ENCODE results near the gene ATP11B. TPM values are rescaled to one million over a fixed set of nuclear protein-coding genes. Genes with fewer than 3 reads are reported as not detected.

Gene ATP11B
- total RNA-seq, 1 donor from 2014 or later = 42.8 TPM

DNA sequence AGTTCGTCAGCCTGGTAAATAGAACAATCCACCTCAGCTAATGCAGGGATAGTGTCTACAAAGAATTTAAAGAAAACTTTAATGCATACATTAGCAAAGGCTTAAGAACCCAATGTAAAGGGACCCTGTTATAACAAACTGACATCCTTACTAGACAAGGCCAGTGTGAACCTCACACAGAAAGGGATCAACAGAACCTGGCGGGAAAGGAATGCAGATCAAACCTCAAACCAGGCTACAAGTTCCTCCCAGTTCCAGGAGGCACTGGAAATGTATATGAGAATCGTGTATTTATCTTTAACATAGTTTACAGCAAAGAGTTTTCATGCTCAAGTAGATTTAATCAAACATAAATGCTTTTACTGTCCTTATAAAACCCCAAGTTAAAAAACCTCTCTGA, 37.6 kb upstream of the ATP11B start:
- H3K4me3 ChIP-seq (ENCODE audit: insufficient read depth, low read depth, low read length) = no peak overlapping the region
- H3K4me1 Mint-ChIP-seq (ENCODE audit: low read depth, unreplicated experiment) = peaks cover 12% of the 10 kb centered on the region
- no peaks in the 10 kb centered on the region for H3K9me3 ChIP-seq (ENCODE audit: insufficient read depth, low read depth, low read length)
- no peaks in the 10 kb centered on the region for H3K9me3 Mint-ChIP-seq (ENCODE audit: unreplicated experiment)
- no peak overlapping the region for H3K27ac Mint-ChIP-seq (ENCODE audit: unreplicated experiment)
- H3K4me3 Mint-ChIP-seq (ENCODE audit: unreplicated experiment) = no peak overlapping the region
- H3K27me3 Mint-ChIP-seq (ENCODE audit: low read depth, unreplicated experiment) = no peaks in the 10 kb centered on the region
- H3K36me3 Mint-ChIP-seq (ENCODE audit: low read depth, unreplicated experiment) = no peaks in the 10 kb centered on the region
- H4K20me1 ChIP-seq (ENCODE audit: insufficient read depth, low read length) = no peaks in the 10 kb centered on the region
- H3K27me3 ChIP-seq (ENCODE audit: insufficient read depth, low read length) = no peaks in the 10 kb centered on the region
- H3K9ac ChIP-seq (ENCODE audit: low read length) = no peak overlapping the region
- no peaks in the 10 kb centered on the region for H3K36me3 ChIP-seq (ENCODE audit: insufficient read depth, low read length)
- DNase-seq (ENCODE audit: low read depth) (no peak), FAIRE-seq (no peak)
- H3K27ac ChIP-seq (ENCODE audit: low read depth, low read length) = peak overlapping the region; percentile 0
- no peak overlapping the region for H2AFZ ChIP-seq (ENCODE audit: low read depth, low read length)
- peaks cover 12% of the 10 kb centered on the region for H3K4me1 ChIP-seq (ENCODE audit: insufficient read depth, low read length)
- no peak for TF ChIP-seq EZH2 (IDR thresholded peaks at IDR 0.05; ENCODE audit: insufficient read depth, low read length)
- TF ChIP-seq, protein P1, sequence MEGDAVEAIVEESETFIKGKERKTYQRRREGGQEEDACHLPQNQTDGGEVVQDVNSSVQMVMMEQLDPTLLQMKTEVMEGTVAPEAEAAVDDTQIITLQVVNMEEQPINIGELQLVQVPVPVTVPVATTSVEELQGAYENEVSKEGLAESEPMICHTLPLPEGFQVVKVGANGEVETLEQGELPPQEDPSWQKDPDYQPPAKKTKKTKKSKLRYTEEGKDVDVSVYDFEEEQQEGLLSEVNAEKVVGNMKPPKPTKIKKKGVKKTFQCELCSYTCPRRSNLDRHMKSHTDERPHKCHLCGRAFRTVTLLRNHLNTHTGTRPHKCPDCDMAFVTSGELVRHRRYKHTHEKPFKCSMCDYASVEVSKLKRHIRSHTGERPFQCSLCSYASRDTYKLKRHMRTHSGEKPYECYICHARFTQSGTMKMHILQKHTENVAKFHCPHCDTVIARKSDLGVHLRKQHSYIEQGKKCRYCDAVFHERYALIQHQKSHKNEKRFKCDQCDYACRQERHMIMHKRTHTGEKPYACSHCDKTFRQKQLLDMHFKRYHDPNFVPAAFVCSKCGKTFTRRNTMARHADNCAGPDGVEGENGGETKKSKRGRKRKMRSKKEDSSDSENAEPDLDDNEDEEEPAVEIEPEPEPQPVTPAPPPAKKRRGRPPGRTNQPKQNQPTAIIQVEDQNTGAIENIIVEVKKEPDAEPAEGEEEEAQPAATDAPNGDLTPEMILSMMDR (IDR thresholded peaks at IDR 0.05; ENCODE audit: insufficient read depth, low read depth, low read length) = no peak
- no peaks in the 10 kb centered on the region for H3K79me2 ChIP-seq (ENCODE audit: insufficient read depth, low read length)
- peak overlapping the region; percentile 52 for H3K4me2 ChIP-seq (ENCODE audit: low read length)

DNA sequence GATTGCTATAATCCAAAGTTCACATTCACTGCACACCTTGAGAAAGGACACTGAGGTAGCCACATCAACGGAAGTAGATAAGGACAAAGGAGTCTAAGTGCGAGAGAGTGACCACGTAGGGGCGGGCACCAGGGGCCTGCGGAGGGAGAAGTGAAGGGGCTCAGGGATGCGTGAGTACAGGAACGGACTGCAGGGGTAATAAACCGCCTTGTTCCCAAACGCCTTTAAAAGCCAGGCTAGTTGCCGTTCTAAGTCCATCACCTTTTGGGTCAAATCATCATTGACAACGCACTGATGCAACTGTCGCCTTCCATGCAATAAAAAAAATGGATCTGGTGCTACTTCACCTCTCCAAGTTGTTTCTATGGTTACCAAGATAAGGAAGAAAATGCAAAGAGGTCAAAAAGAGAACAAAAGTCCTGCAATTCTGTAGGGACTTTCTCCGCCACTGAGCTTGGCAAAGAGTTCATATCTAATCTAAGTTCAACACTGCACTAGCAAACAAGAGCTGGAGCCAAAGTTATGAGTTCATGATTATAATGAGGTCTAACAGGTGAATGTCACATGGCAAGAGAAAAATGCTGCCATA, 32.6 kb upstream of the ATP11B start:
- no peak overlapping the region for H3K9ac ChIP-seq (ENCODE audit: low read length)
- H3K4me1 ChIP-seq (ENCODE audit: insufficient read depth, low read length) = peaks cover 1% of the 10 kb centered on the region
- Mint-ChIP-seq H3K4me3 (ENCODE audit: unreplicated experiment) (no peak overlapping the region), H3K27ac (ENCODE audit: unreplicated experiment) (no peak overlapping the region), H3K4me1 (ENCODE audit: low read depth, unreplicated experiment) (peaks cover under 1% of the 10 kb centered on the region), H3K36me3 (ENCODE audit: low read depth, unreplicated experiment) (no peaks in the 10 kb centered on the region), H3K27me3 (ENCODE audit: low read depth, unreplicated experiment) (no peaks in the 10 kb centered on the region), H3K9me3 (ENCODE audit: unreplicated experiment) (no peaks in the 10 kb centered on the region)
- H3K4me3 ChIP-seq (ENCODE audit: insufficient read depth, low read depth, low read length) = no peak overlapping the region
- H3K79me2 ChIP-seq (ENCODE audit: insufficient read depth, low read length) = no peaks in the 10 kb centered on the region
- TF ChIP-seq, protein P1 (IDR thresholded peaks at IDR 0.05; ENCODE audit: insufficient read depth, low read depth, low read length) = no peak
- no peak for TF ChIP-seq EZH2 (IDR thresholded peaks at IDR 0.05; ENCODE audit: insufficient read depth, low read length)
- no peak for DNase-seq (ENCODE audit: low read depth)
- H3K4me2 ChIP-seq (ENCODE audit: low read length) = no peak overlapping the region
- no peak overlapping the region for H2AFZ ChIP-seq (ENCODE audit: low read depth, low read length)
- H3K36me3 ChIP-seq (ENCODE audit: insufficient read depth, low read length) = no peaks in the 10 kb centered on the region
- no peaks in the 10 kb centered on the region for H3K27me3 ChIP-seq (ENCODE audit: insufficient read depth, low read length)
- H4K20me1 ChIP-seq (ENCODE audit: insufficient read depth, low read length) = no peaks in the 10 kb centered on the region
- H3K27ac ChIP-seq (ENCODE audit: low read depth, low read length) = no peak overlapping the region
- FAIRE-seq = no peak
- H3K9me3 ChIP-seq (ENCODE audit: insufficient read depth, low read depth, low read length) = no peaks in the 10 kb centered on the region

DNA sequence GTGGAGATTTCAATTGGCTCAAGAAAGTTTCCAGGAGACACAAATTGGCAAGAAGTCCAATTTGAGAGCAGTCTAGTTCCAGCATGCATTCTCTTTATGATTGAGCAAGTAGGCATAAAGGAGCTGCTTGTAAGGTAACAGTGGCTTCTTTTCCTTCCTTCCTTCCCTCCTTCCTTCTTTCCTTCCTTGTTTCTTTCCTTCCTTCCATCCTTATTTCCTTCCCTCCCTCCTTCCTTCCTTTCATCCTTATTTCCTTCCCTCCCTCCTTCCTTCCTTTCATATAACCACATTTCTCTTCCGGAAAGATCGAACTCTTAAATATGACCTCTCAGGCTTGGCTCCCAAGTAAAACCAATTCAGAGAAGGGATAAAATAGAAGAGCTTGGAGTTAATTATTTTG, 29.4 kb upstream of the ATP11B start:
- Histone ChIP-seq H3K27ac (ENCODE audit: low read depth, low read length) (no peak overlapping the region), H3K4me3 (ENCODE audit: insufficient read depth, low read depth, low read length) (no peak overlapping the region), H3K79me2 (ENCODE audit: insufficient read depth, low read length) (no peaks in the 10 kb centered on the region), H3K4me2 (ENCODE audit: low read length) (no peak overlapping the region), H4K20me1 (ENCODE audit: insufficient read depth, low read length) (no peaks in the 10 kb centered on the region), H3K9me3 (ENCODE audit: insufficient read depth, low read depth, low read length) (no peaks in the 10 kb centered on the region), H3K27me3 (ENCODE audit: insufficient read depth, low read length) (no peaks in the 10 kb centered on the region), H3K4me1 (ENCODE audit: insufficient read depth, low read length) (no peaks in the 10 kb centered on the region), H3K9ac (ENCODE audit: low read length) (no peak overlapping the region), H2AFZ (ENCODE audit: low read depth, low read length) (no peak overlapping the region), H3K36me3 (ENCODE audit: insufficient read depth, low read length) (no peaks in the 10 kb centered on the region)
- DNase-seq (ENCODE audit: low read depth) = no peak
- Mint-ChIP-seq H3K27me3 (ENCODE audit: low read depth, unreplicated experiment) (no peaks in the 10 kb centered on the region), H3K4me3 (ENCODE audit: unreplicated experiment) (no peak overlapping the region), H3K27ac (ENCODE audit: unreplicated experiment) (no peak overlapping the region), H3K9me3 (ENCODE audit: unreplicated experiment) (no peaks in the 10 kb centered on the region), H3K36me3 (ENCODE audit: low read depth, unreplicated experiment) (no peaks in the 10 kb centered on the region), H3K4me1 (ENCODE audit: low read depth, unreplicated experiment) (no peaks in the 10 kb centered on the region)
- TF ChIP-seq, protein P1 (IDR thresholded peaks at IDR 0.05; ENCODE audit: insufficient read depth, low read depth, low read length) = no peak
- TF ChIP-seq EZH2 (IDR thresholded peaks at IDR 0.05; ENCODE audit: insufficient read depth, low read length) = no peak
- FAIRE-seq = no peak
